Lung microvascular endothelial cell (primary cell): ENCODE data around the gene CPEB1. TPM values are rescaled to one million over a fixed set of nuclear protein-coding genes. Genes with fewer than 3 reads are reported as not detected.
"Not testable (repeated sequence)": the region's sequence is repeated elsewhere in the genome, so short reads cannot be mapped to it uniquely, and the experiment has no call there.

ENCODE experiments used
- DNase-seq, 2 donors: peaks; one replicate each; pipeline versions ENCODE4 v3.0.0 to v3.0.0-alpha.2; 2010; ENCODE audit warnings: low read depth in 2 of 2
- total RNA-seq: library from RNA; depleted of rRNA; stranded (reverse); fragments of >200 nt; gene quantifications from 2 replicates; pipeline ENCODE4 v1.2.1, GENCODE V29; 2014

The CPEB1 gene
- total RNA-seq, 1 donor from 2014 or later, result under 0.01 TPM

GRCh38 chr15:82530606-82531379, 116.4 kb downstream of the CPEB1 start:
- DNase-seq, result peak; percentile 62 to 84

- no peak for DNase-seq
These were observed 117.2 kb downstream of the CPEB1 start for GRCh38 chr15:82530006-82530405.

- not testable (repeated sequence) for DNase-seq
These were observed 133.6 kb downstream of the CPEB1 start for GRCh38 chr15:82513587-82513986.

DNA sequence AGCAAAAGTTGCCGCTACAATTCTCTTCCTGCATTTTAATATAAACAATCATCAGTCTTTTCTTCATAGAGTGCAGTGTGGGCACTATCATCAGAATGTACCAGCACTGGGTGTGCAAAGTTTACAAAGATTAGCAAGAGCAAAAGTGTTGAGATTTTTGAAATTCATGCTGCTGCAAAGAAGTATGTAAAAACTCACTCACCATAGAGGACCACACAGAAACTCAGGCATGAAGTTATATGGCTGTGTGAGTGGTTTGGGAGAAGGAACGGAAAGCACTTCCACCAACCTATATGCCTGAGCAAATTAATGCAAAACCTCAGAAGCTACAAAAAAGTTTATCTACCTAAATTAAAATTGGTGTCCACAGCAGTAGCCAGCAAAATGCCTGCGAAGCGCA, 139.5 kb downstream of the CPEB1 start:
- DNase-seq, result not testable (repeated sequence)

GRCh38 chr15:82507087-82507486, 140.1 kb downstream of the CPEB1 start:
- not testable (repeated sequence) for DNase-seq

DNA sequence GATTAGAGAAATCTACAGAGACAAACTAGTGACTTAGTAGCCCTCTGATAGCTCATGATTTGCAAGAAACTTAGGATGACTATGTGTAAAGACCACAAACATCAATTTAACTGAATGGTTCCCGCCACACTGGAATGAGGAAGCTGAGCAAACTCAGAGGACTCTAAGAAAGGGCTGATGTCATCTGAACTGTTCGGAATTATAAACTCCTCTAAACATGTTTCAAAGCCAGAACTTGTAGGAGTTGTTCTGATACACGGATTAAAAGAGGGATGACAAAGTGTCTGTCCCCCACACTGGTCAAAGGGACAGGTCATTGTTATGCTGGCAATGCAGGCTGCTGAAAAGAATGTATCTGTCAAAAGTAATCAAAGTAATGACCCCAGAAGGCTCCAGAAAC, 141.3 kb downstream of the CPEB1 start:
- not testable (repeated sequence) for DNase-seq

- not testable (repeated sequence) for DNase-seq
These were observed 143.1 kb downstream of the CPEB1 start for GRCh38 chr15:82504074-82504473.

DNA sequence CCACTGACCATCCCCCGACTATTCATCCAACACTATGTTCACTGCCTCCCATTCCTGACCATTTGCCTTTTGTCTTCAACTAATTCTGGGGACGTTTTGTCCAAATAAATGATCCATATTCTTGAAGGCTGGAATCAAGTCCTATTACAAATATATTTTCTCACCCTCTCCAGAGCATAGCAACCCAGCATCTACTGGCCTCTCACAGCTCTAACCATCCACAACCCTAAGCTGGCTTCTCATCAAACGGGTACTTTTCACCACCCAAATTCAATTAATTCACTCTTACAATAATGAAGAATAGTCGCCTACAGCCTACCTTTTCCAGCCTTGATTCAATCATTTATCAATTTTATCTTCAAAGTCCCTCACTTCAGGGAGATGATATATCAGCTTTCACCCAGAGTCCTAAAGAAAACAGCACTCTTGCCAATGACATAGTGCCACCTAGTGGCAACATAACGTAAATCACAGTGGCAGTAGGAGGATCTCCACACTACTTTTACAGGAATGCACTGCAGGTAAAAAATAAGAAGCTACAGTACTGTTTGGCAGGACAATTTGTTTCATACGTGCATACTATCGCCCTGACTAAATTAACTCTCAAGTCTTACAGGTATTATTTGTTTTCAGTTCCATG, 144.3 kb downstream of the CPEB1 start:
- not testable (repeated sequence) for DNase-seq

DNA sequence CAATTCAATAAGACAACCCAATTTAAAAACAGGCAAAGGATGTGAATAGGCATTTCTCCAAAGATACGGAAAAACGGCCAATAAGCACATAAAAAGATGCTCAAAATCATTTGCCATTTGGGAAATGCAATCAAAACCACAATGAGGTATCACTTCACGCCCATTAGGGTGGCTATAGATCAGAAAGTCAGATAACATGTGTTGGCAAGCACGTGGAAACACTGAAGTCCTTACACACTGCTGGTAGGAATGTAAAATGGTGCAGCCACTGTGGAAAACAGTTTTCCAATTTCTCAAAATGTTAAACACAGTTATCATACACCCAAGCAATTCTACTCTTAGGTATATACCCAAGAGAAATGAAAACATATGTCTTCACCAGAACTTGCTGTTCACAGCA, 146.4 kb downstream of the CPEB1 start:
- not testable (repeated sequence) for DNase-seq

DNA sequence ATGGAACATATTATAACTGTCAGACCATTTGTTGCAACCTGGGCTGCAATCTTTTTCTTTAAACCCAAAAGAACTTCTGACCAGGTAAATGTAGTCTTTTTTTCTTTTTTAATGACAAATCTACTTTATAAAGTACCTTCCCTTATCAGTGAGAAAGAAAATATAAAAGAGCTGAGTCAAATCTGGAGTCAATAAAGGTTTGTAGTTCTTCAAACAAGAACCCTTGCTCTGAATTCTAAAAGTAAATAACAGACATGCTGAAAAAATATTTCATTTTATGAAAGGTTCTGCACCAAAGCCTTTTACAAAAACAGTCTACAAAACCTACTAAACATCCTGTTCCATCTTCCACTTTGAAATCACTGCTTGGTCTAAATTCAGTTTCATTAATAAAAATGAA, 149.2 kb downstream of the CPEB1 start:
- DNase-seq, result not testable (repeated sequence)

Other genes with a start within 250 kb of the CPEB1 start
- gene GOLGA6L9, start 217.5 kb downstream of the CPEB1 start, total RNA-seq, result 0.60 and 0.87 TPM in 2 replicates
- 2,061 and 2,587 TPM in 2 replicates for gene RPS17, start 106.9 kb downstream of the CPEB1 start, total RNA-seq
- gene AP3B2, start 62.5 kb upstream of the CPEB1 start, total RNA-seq, result not detected in 2 replicates
- gene FSD2, start 158.7 kb upstream of the CPEB1 start, total RNA-seq, result not detected in 2 replicates
- gene WHAMM, start 162.3 kb upstream of the CPEB1 start, total RNA-seq, result 3.9 and 6.0 TPM in 2 replicates